ENCODE data around the gene NSMF. TPM values are rescaled to one million over a fixed set of nuclear protein-coding genes. Genes with fewer than 3 reads are reported as not detected.

Gene NSMF
- total RNA-seq, 1 donor from 2014 or later: 231 TPM

GRCh38 chr9:137478962-137479861 lies 20.1 kb upstream of the NSMF start:
- no peak for DNase-seq (ENCODE audit: low spot score in 2 of 2)
- Histone ChIP-seq H3K27ac (no peak overlapping the region), H3K4me3 (no peak overlapping the region), H3K9me3 (peaks cover 7 to 9% of the 10 kb centered on the region in 2 donors), H3K36me3 (peaks cover 0 to 10% of the 10 kb centered on the region in 2 donors), H3K27me3 (no peaks in the 10 kb centered on the region), H3K4me1 (no peaks in the 10 kb centered on the region)
- intact Hi-C loops (cut with DNase I): no loop called here
- TF ChIP-seq, protein P1, sequence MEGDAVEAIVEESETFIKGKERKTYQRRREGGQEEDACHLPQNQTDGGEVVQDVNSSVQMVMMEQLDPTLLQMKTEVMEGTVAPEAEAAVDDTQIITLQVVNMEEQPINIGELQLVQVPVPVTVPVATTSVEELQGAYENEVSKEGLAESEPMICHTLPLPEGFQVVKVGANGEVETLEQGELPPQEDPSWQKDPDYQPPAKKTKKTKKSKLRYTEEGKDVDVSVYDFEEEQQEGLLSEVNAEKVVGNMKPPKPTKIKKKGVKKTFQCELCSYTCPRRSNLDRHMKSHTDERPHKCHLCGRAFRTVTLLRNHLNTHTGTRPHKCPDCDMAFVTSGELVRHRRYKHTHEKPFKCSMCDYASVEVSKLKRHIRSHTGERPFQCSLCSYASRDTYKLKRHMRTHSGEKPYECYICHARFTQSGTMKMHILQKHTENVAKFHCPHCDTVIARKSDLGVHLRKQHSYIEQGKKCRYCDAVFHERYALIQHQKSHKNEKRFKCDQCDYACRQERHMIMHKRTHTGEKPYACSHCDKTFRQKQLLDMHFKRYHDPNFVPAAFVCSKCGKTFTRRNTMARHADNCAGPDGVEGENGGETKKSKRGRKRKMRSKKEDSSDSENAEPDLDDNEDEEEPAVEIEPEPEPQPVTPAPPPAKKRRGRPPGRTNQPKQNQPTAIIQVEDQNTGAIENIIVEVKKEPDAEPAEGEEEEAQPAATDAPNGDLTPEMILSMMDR (IDR thresholded peaks at IDR 0.05): no peak

DNA sequence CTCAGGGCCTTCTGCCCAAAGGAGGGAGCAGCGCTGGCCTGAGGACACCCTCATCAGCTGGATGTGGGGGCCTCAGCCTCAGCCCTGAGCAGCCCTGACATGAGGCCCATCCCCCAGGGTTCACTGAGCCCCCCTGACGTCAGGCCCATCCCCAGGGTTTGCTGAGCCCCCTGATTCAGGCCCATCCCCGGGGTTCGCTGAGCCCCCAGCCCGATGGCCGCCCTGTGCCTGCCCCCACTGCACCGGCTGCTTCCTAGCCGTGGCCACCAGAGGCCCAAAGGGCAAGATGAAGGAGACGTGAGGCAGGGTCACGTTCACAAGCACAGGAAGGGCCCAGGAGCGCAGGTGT lies 19.5 kb upstream of the NSMF start:
- TF ChIP-seq, protein P1 (IDR thresholded peaks at IDR 0.05): no peak
- DNase-seq (ENCODE audit: low spot score in 2 of 2): no peak
- Histone ChIP-seq H3K27ac (no peak overlapping the region), H3K36me3 (peaks cover 0 to 10% of the 10 kb centered on the region in 2 donors), H3K4me3 (no peak overlapping the region), H3K4me1 (no peaks in the 10 kb centered on the region), H3K27me3 (no peaks in the 10 kb centered on the region), H3K9me3 (peaks cover 7 to 9% of the 10 kb centered on the region in 2 donors)
- intact Hi-C loops (cut with DNase I): no loop called here

GRCh38 chr9:137477778-137478612 lies 18.9 kb upstream of the NSMF start:
- peaks cover 0 to 10% of the 10 kb centered on the region in 2 donors for H3K36me3 ChIP-seq
- intact Hi-C loops (cut with DNase I): no loop called here
- DNase-seq (ENCODE audit: low spot score in 2 of 2): no peak

DNA sequence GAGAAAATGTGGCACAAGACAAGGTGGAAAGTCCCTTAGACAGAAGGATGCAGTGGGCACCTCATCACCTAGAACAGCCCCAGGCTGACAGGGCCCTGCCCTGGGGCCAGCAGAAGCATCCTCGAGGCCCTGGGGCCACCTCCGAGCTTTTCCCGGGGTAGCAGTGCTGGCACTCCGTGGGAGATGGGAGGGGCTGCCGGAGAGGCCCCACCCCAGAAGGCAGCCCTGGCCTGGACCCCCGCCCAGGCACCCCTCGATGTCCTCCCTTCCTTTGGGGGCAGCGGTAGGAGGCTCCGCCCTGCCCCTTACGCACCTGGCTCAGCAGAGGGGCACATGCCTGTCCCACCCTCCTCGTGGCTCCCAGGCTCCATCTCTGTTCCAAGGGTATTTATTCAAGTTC lies 17.7 kb upstream of the NSMF start:
- H3K27me3 ChIP-seq: no peaks in the 10 kb centered on the region
- intact Hi-C loops (cut with DNase I): no loop called here
- no peak overlapping the region for H3K27ac ChIP-seq
- no peak overlapping the region for H3K4me3 ChIP-seq
- H3K36me3 ChIP-seq: peaks cover 0 to 10% of the 10 kb centered on the region in 2 donors
- H3K9me3 ChIP-seq: peaks cover 7 to 9% of the 10 kb centered on the region in 2 donors
- H3K4me1 ChIP-seq: no peaks in the 10 kb centered on the region
- TF ChIP-seq, protein P1 (IDR thresholded peaks at IDR 0.05): no peak
- no peak for DNase-seq (ENCODE audit: low spot score in 2 of 2)

More at GRCh38 chr9:137477778-137478612, 18.9 kb upstream of the NSMF start:
- TF ChIP-seq, protein P1 (IDR thresholded peaks at IDR 0.05): no peak
- no peaks in the 10 kb centered on the region for H3K27me3 ChIP-seq
- no peak overlapping the region for H3K27ac ChIP-seq
- no peak overlapping the region for H3K4me3 ChIP-seq
- no peaks in the 10 kb centered on the region for H3K4me1 ChIP-seq
- peaks cover 7 to 9% of the 10 kb centered on the region in 2 donors for H3K9me3 ChIP-seq

- Histone ChIP-seq H3K27me3 (no peaks in the 10 kb centered on the region), H3K27ac (no peak overlapping the region), H3K36me3 (peaks cover 0 to 10% of the 10 kb centered on the region in 2 donors), H3K4me1 (no peaks in the 10 kb centered on the region), H3K4me3 (no peak overlapping the region), H3K9me3 (peaks cover 7 to 9% of the 10 kb centered on the region in 2 donors)
- intact Hi-C loops (cut with DNase I): no loop called here
- no peak for DNase-seq (ENCODE audit: low spot score in 2 of 2)
- TF ChIP-seq, protein P1 (IDR thresholded peaks at IDR 0.05): no peak
These were observed 16.5 kb upstream of the NSMF start for GRCh38 chr9:137475666-137476065.
